SU-DHL-6 (cell line): Measurements from ENCODE around the gene CALN1.

ENCODE experiments used
- H2AFZ ChIP-seq: fragments of 200-600 bp; sonication (generic); 2 replicates; pipeline ENCODE4 v1.6.1; 2014; ENCODE audit warnings: low read depth, mild to moderate bottlenecking, moderate library complexity, mixed read lengths, antibody characterized with exemption, low read length; ENCODE audit not compliant: severe bottlenecking
- H3F3A ChIP-seq: fragments of 200-600 bp; shearing (Covaris generic); 2 replicates; pipeline ENCODE4 v1.6.0; 2016; ENCODE audit warnings: antibody characterized with exemption, mild to moderate bottlenecking; ENCODE audit not compliant: insufficient read depth
- H3K27ac ChIP-seq: fragments of 200-600 bp; sonication (generic); 2 replicates; pipeline ENCODE4 v1.5.1; 2016; ENCODE audit warnings: low read depth, mild to moderate bottlenecking, low read length, moderate library complexity, mixed read lengths
- H3K27me3 ChIP-seq: fragments of 200-600 bp; sonication (generic), shearing (Covaris generic); 2 replicates; pipeline ENCODE4 v1.6.0; 2014; ENCODE audit warnings: mild to moderate bottlenecking, low read length
- H3K36me3 ChIP-seq: fragments of 200-600 bp; sonication (generic); 2 replicates; pipeline ENCODE4 v1.6.1; 2014; ENCODE audit warnings: mild to moderate bottlenecking, low read length, mixed read lengths
- H3K4me2 ChIP-seq: fragments of 300-600, 200-600 bp; shearing (Covaris generic), sonication (generic); 2 replicates; pipeline ENCODE4 v1.6.0; 2014; ENCODE audit warnings: low read length, low read depth, mild to moderate bottlenecking; ENCODE audit not compliant: poor library complexity, severe bottlenecking
- H3K4me3 ChIP-seq: fragments of 200-600 bp; sonication (generic); 2 replicates; pipeline ENCODE4 v1.5.1; 2014; ENCODE audit warnings: antibody characterized with exemption, low read length, mild to moderate bottlenecking, mixed read lengths; ENCODE audit not compliant: insufficient read depth, poor library complexity, severe bottlenecking
- H3K79me2 ChIP-seq: fragments of 200-600 bp; sonication (generic); 2 replicates; pipeline ENCODE4 v1.6.1; 2014; ENCODE audit warnings: mild to moderate bottlenecking, low read length, moderate library complexity; ENCODE audit not compliant: insufficient read depth
- H3K9ac ChIP-seq: fragments of 200-600 bp; sonication (generic); 2 replicates; pipeline ENCODE4 v1.7.0; 2014; ENCODE audit warnings: mild to moderate bottlenecking, low read length
- H3K9me2 ChIP-seq: fragments of 200-600 bp; sonication (generic); replicated peaks from 2 replicates; pipeline ENCODE4 v1.6.1; 2014; ENCODE audit warnings: low read length; ENCODE audit not compliant: insufficient read depth
- H3K9me3 ChIP-seq: fragments of 200-600 bp; sonication (generic); 2 replicates; pipeline ENCODE4 v1.6.1; 2014; ENCODE audit warnings: low read length, mixed read lengths; ENCODE audit not compliant: insufficient read depth
- H4K20me1 ChIP-seq: fragments of 200-600 bp; sonication (generic); 2 replicates; pipeline ENCODE4 v1.6.1; 2014; ENCODE audit warnings: low read depth, mild to moderate bottlenecking, antibody characterized with exemption, low read length, moderate library complexity, mixed read lengths
- CTCF ChIP-seq: fragments of 200-600 bp; sonication (generic); IDR thresholded peaks from one replicate; pipeline ENCODE4 v1.5.1; 2017; ENCODE audit warnings: antibody characterized with exemption, mild to moderate bottlenecking, low read length, moderate library complexity; ENCODE audit not compliant: insufficient read depth, poor library complexity, severe bottlenecking
- EZH2phosphoT487 ChIP-seq: fragments of 200-600 bp; sonication (generic), shearing (Covaris generic); conservative IDR thresholded peaks from 2 replicates; pipeline ENCODE4 v1.6.1; 2018; ENCODE audit warnings: mild to moderate bottlenecking, antibody characterized with exemption, low read length, moderate library complexity, mixed read lengths

The CALN1 gene

GRCh38 chr7:72176875-72177274 is 235.3 kb downstream of the CALN1 start:
- Histone ChIP-seq H3K27ac (no peak overlapping the region), H3F3A (no peaks in the 10 kb centered on the region), H3K9me2 (no peaks in the 10 kb centered on the region; the same call in 1 of the 2 replicates), H3K9ac (no peak overlapping the region), H3K79me2 (no peaks in the 10 kb centered on the region), H3K36me3 (no peaks in the 10 kb centered on the region), H3K9me3 (peaks cover 9% of the 10 kb centered on the region; the same call in 1 of the 2 replicates), H3K27me3 (peaks cover 6% of the 10 kb centered on the region), H3K4me3 (no peak overlapping the region), H4K20me1 (no peaks in the 10 kb centered on the region), H2AFZ (no peak overlapping the region), H3K4me2 (no peak overlapping the region)
- TF ChIP-seq CTCF, result no peak
- no peak for TF ChIP-seq EZH2phosphoT487

GRCh38 chr7:72170475-72170874 is 241.7 kb downstream of the CALN1 start:
- Histone ChIP-seq H3K9me2 (no peaks in the 10 kb centered on the region; the same call in 1 of the 2 replicates), H3F3A (no peaks in the 10 kb centered on the region), H4K20me1 (no peaks in the 10 kb centered on the region), H3K4me2 (no peak overlapping the region), H3K4me3 (no peak overlapping the region), H3K79me2 (no peaks in the 10 kb centered on the region), H2AFZ (no peak overlapping the region), H3K27ac (no peak overlapping the region), H3K27me3 (peaks cover 6% of the 10 kb centered on the region; the same call in 1 of the 2 replicates), H3K9ac (no peak overlapping the region), H3K9me3 (peaks cover 9% of the 10 kb centered on the region; the same call in 1 of the 2 replicates), H3K36me3 (no peaks in the 10 kb centered on the region)
- TF ChIP-seq EZH2phosphoT487 (no peak), CTCF (no peak)

- H3K36me3 ChIP-seq, result no peaks in the 10 kb centered on the region
- no peak overlapping the region for H2AFZ ChIP-seq
- no peaks in the 10 kb centered on the region for H3K27me3 ChIP-seq
- no peak for TF ChIP-seq EZH2phosphoT487
- TF ChIP-seq CTCF, result no peak
- H3K4me2 ChIP-seq, result no peak overlapping the region
- H3K9ac ChIP-seq, result no peak overlapping the region
- H3K27ac ChIP-seq, result no peak overlapping the region
- no peaks in the 10 kb centered on the region for H3K9me2 ChIP-seq
- H3F3A ChIP-seq, result no peaks in the 10 kb centered on the region
- H3K9me3 ChIP-seq, result no peaks in the 10 kb centered on the region
- H3K79me2 ChIP-seq, result no peaks in the 10 kb centered on the region
- H4K20me1 ChIP-seq, result no peaks in the 10 kb centered on the region
- no peak overlapping the region for H3K4me3 ChIP-seq
Observed at GRCh38 chr7:72163271-72163670, 248.9 kb downstream of the CALN1 start.
